ENCODE measurements around the gene SLC12A7.

DNA sequence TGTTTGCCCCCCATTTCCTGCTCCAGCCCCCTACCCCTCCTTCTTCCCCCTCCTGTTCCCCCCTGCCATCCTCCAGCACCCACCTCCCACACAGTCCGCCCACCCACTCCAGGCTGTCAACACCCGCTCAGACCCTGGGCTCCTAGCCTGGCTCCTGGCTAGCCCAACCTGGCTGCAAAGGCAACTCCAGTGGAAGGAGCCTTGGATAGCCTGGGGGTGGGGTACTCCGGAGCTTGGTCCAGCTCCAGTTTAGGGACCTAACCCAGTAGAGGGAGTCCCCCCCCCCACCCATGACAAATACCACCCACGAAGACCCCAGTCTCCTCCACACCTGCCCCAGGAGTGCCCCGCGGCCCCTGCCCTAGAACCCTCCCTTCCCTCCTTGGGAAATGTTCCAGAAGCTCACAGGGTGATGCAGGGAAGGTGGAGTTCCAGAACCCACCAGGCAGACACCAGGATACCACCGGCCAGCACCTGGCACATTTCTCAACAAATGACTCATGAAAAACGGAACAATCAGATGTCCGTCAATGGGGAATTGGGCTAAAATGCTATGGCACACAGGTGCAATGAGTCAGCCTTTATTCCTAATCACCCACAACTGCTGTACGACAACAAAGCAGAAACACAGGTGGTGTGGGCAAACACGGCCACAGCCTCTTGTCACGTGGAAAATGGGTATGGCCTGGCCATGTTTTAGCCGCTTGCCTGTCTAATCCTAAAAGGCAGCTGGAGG lies 901 bp upstream of the SLC12A7 start:
- TF ChIP-seq, protein P1, sequence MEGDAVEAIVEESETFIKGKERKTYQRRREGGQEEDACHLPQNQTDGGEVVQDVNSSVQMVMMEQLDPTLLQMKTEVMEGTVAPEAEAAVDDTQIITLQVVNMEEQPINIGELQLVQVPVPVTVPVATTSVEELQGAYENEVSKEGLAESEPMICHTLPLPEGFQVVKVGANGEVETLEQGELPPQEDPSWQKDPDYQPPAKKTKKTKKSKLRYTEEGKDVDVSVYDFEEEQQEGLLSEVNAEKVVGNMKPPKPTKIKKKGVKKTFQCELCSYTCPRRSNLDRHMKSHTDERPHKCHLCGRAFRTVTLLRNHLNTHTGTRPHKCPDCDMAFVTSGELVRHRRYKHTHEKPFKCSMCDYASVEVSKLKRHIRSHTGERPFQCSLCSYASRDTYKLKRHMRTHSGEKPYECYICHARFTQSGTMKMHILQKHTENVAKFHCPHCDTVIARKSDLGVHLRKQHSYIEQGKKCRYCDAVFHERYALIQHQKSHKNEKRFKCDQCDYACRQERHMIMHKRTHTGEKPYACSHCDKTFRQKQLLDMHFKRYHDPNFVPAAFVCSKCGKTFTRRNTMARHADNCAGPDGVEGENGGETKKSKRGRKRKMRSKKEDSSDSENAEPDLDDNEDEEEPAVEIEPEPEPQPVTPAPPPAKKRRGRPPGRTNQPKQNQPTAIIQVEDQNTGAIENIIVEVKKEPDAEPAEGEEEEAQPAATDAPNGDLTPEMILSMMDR (IDR thresholded peaks at IDR 0.05) = no peak
- TF ChIP-seq POLR2AphosphoS5 (IDR thresholded peaks at IDR 0.05) = no peak
